Stimulated activated naive B cell treated with anti-CD40 and anti-IgM and Interleukin-4, amounts not matched to agents 10 μg/mL and 1 μg/mL and 100 μg/mL, for 72 hours (primary cell): ENCODE data around the gene ATP10A.
"Not testable (repeated sequence)": the region's sequence is repeated elsewhere in the genome, so short reads cannot be mapped to it uniquely, and the experiment has no call there.

ENCODE experiments used
- ATAC-seq, 2 donors: fragments of 150-1000 bp; cut with Tn5 transposase; replicated peaks; 2 replicates each; pipeline ENCODE4 v1.10.0; 2021; ENCODE audit warnings: moderate library complexity in 1 of 2
- DNase-seq: peaks from one replicate; pipeline ENCODE4 v3.0.0; 2021
- H3K27ac Mint-ChIP-seq: one replicate; pipeline ENCODE4 v1.8.0; 2022; ENCODE audit warnings: mild to moderate bottlenecking, mixed read lengths
- H3K27me3 Mint-ChIP-seq, 2 donors: one replicate each; pipeline ENCODE4 v1.8.0; 2022; ENCODE audit warnings: mixed read lengths in 2 of 2
- H3K36me3 Mint-ChIP-seq, 2 donors: one replicate each; pipeline ENCODE4 v1.8.0; 2022; ENCODE audit warnings: mixed read lengths in 2 of 2, mild to moderate bottlenecking in 1 of 2
- H3K4me1 Mint-ChIP-seq, 2 donors: one replicate each; pipeline ENCODE4 v1.8.0; 2022; ENCODE audit warnings: mixed read lengths in 2 of 2, mild to moderate bottlenecking in 1 of 2
- H3K4me3 Mint-ChIP-seq, 2 donors: one replicate each; pipeline ENCODE4 v1.8.0; 2022; ENCODE audit warnings: mild to moderate bottlenecking in 2 of 2, mixed read lengths in 2 of 2, moderate library complexity in 1 of 2
- H3K9me3 Mint-ChIP-seq, 2 donors: one replicate each; pipeline ENCODE4 v1.8.0; 2022; ENCODE audit warnings: mixed read lengths in 2 of 2, mild to moderate bottlenecking in 1 of 2

Gene ATP10A

DNA sequence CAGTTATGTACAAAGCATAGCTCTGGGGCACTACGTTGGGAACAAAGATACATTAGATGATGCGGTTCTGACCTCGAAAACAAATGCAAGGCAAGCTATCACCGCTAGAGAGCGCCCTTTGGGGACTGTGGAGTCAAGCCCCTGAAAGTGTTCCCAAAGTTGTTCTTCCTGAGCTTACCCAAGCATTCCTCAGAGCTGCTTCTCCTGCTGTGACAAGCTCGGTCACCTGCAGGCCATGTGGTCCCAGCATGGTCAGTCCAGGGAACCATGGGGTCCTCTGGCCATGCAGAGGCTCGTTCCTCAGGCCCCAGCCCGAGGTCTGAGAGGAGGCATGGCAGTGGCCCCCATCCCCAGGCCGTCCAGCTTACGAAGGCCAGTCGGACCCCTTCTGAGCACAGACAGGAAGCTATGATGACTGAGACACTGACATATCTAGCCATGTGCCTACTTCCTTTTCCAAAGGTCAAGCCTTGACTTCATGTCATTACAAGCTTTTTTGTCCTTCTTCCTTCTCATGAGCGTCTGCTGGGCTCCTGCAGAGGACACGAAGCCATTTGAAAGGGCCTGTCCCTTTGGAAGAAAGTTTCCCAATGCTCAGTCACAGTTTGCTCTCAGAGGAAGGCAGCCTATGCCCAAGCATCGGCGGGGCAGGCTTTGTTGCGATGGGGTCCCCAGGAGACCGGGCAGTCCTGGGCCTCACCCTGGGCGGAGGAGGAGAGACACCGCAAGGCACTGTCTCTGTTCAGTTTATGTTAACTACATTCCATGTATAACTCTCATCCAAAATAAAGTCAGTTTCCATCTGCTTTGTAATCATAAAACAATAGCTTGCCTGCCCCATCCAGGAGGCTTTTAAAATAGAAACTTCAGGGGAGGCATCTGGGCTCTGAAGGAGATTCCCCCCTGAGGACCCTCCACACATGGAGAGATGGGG lies 79.3 kb downstream of the ATP10A start:
- ATAC-seq (peak; percentile 82 to 86), DNase-seq (no peak)
- Mint-ChIP-seq H3K27me3 (peaks cover 26 to 45% of the 10 kb centered on the region in 2 donors), H3K27ac (peak overlapping the region; percentile 20), H3K4me3 (no peak overlapping the region), H3K9me3 (no peaks in the 10 kb centered on the region), H3K4me1 (peaks cover 16 to 22% of the 10 kb centered on the region in 2 donors), H3K36me3 (peaks cover 0 to 3% of the 10 kb centered on the region in 2 donors)

DNA sequence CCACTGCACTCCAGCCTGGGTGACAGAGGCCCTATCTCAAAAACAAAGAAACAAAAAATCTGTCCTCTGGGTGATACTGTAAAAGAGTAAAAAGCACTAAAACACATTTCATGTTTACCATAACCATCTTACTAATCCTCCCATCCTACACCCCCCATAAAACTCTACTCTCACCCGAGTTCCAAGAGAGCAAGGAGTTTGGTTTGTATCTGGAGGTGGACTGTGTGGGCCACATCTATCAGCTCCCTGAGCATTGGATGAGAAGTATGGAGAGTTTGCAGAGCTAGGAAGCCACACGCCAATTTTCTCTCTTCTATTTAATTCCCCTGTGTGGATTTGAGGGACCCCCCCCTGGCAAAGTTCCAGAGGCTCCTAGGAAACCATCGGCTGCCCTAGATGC lies 80.0 kb downstream of the ATP10A start:
- Mint-ChIP-seq H3K4me3 (no peak overlapping the region), H3K9me3 (no peaks in the 10 kb centered on the region), H3K27me3 (peaks cover 23 to 42% of the 10 kb centered on the region in 2 donors), H3K36me3 (peaks cover 0 to 7% of the 10 kb centered on the region in 2 donors), H3K4me1 (peaks cover 21 to 30% of the 10 kb centered on the region in 2 donors), H3K27ac (no peak overlapping the region)
- ATAC-seq (no peak), DNase-seq (no peak)

DNA sequence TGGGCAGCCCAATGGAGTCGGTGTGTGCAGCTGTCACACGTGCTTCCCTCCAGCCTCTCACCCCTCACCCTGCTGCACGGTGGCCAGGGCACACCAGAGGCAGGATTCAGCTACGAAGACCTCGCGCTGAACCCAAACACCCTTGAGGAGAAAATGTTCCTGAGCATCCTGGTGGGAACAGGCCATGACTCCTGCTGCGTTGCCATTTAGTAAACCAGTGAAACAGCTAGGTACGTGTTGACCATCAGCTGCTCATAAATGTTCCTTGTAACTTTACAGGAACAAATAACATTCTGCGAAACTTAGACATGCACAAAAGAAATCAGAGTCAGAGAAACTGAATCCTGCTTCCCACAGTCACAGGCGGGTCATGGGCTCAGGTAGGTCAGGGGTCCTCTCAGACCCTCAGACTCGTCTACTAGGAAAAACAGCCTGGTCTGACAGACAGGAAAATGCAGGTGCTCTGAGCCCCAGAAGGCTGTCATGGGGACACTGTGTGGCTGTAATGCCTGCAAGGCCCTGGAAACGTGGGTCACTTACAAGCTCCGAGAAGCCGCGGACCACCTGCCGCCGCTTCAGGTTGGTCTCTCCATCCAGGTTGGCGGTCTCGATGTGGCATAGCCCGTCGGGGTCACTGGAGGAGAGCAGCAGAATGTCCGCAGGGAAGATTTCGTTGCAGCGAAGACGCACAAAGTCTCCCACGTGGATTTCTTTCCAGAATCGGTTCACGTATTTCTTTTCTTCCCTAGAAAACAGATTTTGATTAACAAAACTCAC lies 82.5 kb downstream of the ATP10A start:
- Mint-ChIP-seq H3K36me3 (peaks cover 0 to 7% of the 10 kb centered on the region in 2 donors), H3K27ac (no peak overlapping the region), H3K4me3 (no peak overlapping the region), H3K27me3 (peaks cover 16 to 37% of the 10 kb centered on the region in 2 donors), H3K9me3 (no peaks in the 10 kb centered on the region), H3K4me1 (peaks cover 23 to 43% of the 10 kb centered on the region in 2 donors)
- ATAC-seq (no peak), DNase-seq (no peak)

GRCh38 chr15:25778161-25778560 lies 85.0 kb downstream of the ATP10A start:
- ATAC-seq, result peak in 1 of 2 donors; percentile 26
- DNase-seq, result no peak
- peak overlapping the region in 1 of 2 donors; percentile 27 for H3K4me3 Mint-ChIP-seq
- peaks cover 4 to 32% of the 10 kb centered on the region in 2 donors for H3K27me3 Mint-ChIP-seq
- H3K27ac Mint-ChIP-seq, result no peak overlapping the region
- H3K9me3 Mint-ChIP-seq, result no peaks in the 10 kb centered on the region
- peaks cover 19 to 45% of the 10 kb centered on the region in 2 donors for H3K4me1 Mint-ChIP-seq
- H3K36me3 Mint-ChIP-seq, result peaks cover 0 to 7% of the 10 kb centered on the region in 2 donors

- H3K9me3 Mint-ChIP-seq, result no peaks in the 10 kb centered on the region
- ATAC-seq (no peak), DNase-seq (no peak)
- no peak overlapping the region for H3K27ac Mint-ChIP-seq
- H3K4me1 Mint-ChIP-seq, result peaks cover 19 to 47% of the 10 kb centered on the region in 2 donors
- peaks cover 4 to 31% of the 10 kb centered on the region in 2 donors for H3K27me3 Mint-ChIP-seq
- H3K36me3 Mint-ChIP-seq, result peaks cover 0 to 7% of the 10 kb centered on the region in 2 donors
- H3K4me3 Mint-ChIP-seq, result no peak overlapping the region
Observed at GRCh38 chr15:25777037-25777436, 86.1 kb downstream of the ATP10A start.

DNA sequence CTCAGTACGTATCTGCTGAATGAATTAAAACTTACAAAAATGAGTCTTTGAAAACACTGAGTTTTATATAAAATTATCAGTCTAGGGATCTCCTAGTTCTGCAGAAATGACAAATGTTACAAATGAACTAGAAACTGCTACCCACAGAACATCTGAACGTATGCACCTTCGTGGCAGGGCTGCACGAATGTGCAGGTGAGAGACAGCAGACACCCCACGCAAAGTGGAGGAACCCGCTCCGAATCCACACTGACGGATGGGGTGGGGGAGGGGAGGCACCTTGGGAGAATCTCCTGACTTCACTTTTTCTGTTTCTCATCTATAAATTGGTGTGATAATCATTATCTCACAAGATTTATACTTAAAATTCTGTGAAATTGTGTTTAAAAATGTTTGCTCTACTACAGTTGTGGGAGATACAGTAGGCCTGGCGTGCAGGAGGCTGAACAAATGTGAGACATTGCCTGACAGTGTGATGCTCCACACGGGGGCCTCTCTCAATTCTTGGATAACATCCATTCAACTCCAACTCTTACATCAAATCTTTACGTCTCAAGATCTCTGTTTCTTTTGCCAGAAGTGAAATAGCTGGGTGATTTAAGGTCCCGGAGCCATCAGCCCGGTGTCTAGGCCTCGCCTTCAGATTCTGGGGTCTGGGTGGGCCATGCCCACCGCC lies 86.9 kb downstream of the ATP10A start:
- Mint-ChIP-seq H3K36me3 (peaks cover 0 to 7% of the 10 kb centered on the region in 2 donors), H3K4me1 (peaks cover 19 to 47% of the 10 kb centered on the region in 2 donors), H3K27me3 (peaks cover 4 to 25% of the 10 kb centered on the region in 2 donors), H3K9me3 (no peaks in the 10 kb centered on the region), H3K4me3 (no peak overlapping the region), H3K27ac (no peak overlapping the region)
- DNase-seq (no peak), ATAC-seq (no peak)

GRCh38 chr15:25775317-25775912 lies 87.7 kb downstream of the ATP10A start:
- peak; percentile 74 for DNase-seq
- peak; percentile 92 to 94 for ATAC-seq
- H3K4me3 Mint-ChIP-seq, result no peak overlapping the region

GRCh38 chr15:25774871-25775270 lies 88.3 kb downstream of the ATP10A start:
- peaks cover 4 to 23% of the 10 kb centered on the region in 2 donors for H3K27me3 Mint-ChIP-seq
- H3K4me1 Mint-ChIP-seq, result peaks cover 19 to 47% of the 10 kb centered on the region in 2 donors
- H3K9me3 Mint-ChIP-seq, result no peaks in the 10 kb centered on the region
- ATAC-seq, result no peak
- peaks cover 0 to 7% of the 10 kb centered on the region in 2 donors for H3K36me3 Mint-ChIP-seq
- no peak overlapping the region for H3K4me3 Mint-ChIP-seq
- no peak for DNase-seq
- no peak overlapping the region for H3K27ac Mint-ChIP-seq

More at GRCh38 chr15:25775317-25775912, 87.7 kb downstream of the ATP10A start:
- Mint-ChIP-seq H3K27me3 (peaks cover 4 to 25% of the 10 kb centered on the region in 2 donors), H3K4me1 (peaks cover 19 to 47% of the 10 kb centered on the region in 2 donors), H3K9me3 (no peaks in the 10 kb centered on the region), H3K27ac (no peak overlapping the region), H3K36me3 (peaks cover 0 to 7% of the 10 kb centered on the region in 2 donors)

DNA sequence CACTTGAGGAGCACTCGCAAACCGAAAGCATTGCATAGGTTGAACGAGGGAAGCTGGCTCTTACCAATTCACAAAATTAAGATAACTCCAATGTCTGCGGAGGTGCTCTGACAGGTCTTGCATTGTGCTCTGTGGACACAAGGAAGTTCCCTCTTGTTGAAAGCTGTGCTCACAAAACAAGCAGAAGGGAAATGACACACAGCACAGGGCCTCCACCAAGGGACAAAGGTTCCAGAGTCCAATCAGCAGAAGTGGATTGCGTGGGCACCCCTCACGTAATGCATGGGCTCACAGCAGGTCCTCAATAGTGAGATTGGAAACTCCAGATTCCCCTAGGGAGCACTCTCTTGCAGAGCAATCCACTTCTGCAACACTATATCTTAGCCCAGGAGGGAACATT lies 89.9 kb downstream of the ATP10A start:
- H3K4me3 Mint-ChIP-seq, result no peak overlapping the region
- no peak for DNase-seq

DNA sequence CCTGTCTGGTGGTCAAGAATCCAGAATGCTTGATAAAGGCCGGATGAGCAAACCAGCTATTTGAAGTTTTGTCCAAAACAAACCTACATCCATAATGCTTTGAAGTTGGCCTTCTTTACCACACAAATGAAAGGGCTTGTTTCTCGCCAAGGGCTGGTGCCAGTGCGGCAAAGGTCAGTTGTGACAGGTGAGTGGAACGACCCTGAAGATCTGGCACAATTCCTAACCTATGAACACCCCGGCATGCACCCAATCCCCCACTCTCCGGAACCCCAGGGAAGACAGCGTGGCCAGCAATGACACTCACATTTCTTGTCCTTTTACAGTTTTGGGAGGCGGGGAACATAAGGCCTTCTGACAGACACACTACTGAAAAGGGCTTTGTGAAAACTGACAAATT lies 90.6 kb downstream of the ATP10A start:
- no peak for ATAC-seq
- Mint-ChIP-seq H3K27ac (no peak overlapping the region), H3K4me1 (peaks cover 10 to 31% of the 10 kb centered on the region in 2 donors), H3K36me3 (no peaks in the 10 kb centered on the region), H3K9me3 (no peaks in the 10 kb centered on the region), H3K27me3 (peaks cover 0 to 15% of the 10 kb centered on the region in 2 donors), H3K4me3 (no peak overlapping the region)
- no peak for DNase-seq

More for the DNA sequence above, 89.9 kb downstream of the ATP10A start:
- Mint-ChIP-seq H3K27me3 (peaks cover 0 to 15% of the 10 kb centered on the region in 2 donors), H3K9me3 (no peaks in the 10 kb centered on the region), H3K27ac (no peak overlapping the region), H3K36me3 (no peaks in the 10 kb centered on the region), H3K4me1 (peaks cover 11 to 35% of the 10 kb centered on the region in 2 donors)
- peak; percentile 19 to 29 for ATAC-seq

DNA sequence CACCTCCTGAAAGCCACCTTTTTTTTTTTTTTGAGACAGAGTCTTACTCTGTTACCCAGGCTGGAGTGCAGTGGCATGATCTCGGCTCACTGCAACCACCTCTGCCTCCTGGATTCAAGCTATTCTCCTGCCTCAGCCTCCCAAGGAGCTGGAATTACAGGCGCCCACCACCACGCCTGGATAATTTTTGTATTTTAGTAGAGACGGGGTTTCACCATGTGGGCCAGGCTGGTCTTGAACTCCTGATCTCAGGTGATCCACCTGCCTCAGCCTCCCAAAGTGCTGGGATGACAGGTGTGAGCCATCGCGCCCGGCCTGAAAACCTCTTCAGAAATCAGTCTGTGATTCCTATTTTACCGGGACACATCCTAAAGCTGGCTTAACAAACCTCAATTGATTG lies 91.4 kb downstream of the ATP10A start:
- not testable (repeated sequence) for H3K27me3 Mint-ChIP-seq, H3K36me3 Mint-ChIP-seq, H3K4me3 Mint-ChIP-seq, H3K9me3 Mint-ChIP-seq, ATAC-seq, H3K27ac Mint-ChIP-seq, DNase-seq
- H3K4me1 Mint-ChIP-seq, result peaks cover 10 to 30% of the 10 kb centered on the region in 2 donors

- Mint-ChIP-seq H3K4me1 (peaks cover 10 to 26% of the 10 kb centered on the region in 2 donors), H3K4me3 (no peak overlapping the region), H3K27ac (no peak overlapping the region), H3K9me3 (no peaks in the 10 kb centered on the region), H3K36me3 (peaks cover 3% of the 10 kb centered on the region in 2 donors), H3K27me3 (peaks cover 1 to 10% of the 10 kb centered on the region in 2 donors)
- DNase-seq (no peak), ATAC-seq (no peak)
Observed at GRCh38 chr15:25771338-25771706, 91.8 kb downstream of the ATP10A start.

GRCh38 chr15:25770618-25771337 lies 92.3 kb downstream of the ATP10A start:
- no peak overlapping the region for H3K4me3 Mint-ChIP-seq
- no peak for ATAC-seq
- peaks cover 9 to 21% of the 10 kb centered on the region in 2 donors for H3K4me1 Mint-ChIP-seq
- H3K9me3 Mint-ChIP-seq, result peaks cover 1 to 2% of the 10 kb centered on the region in 2 donors
- H3K27ac Mint-ChIP-seq, result no peak overlapping the region
- H3K27me3 Mint-ChIP-seq, result peaks cover 3 to 15% of the 10 kb centered on the region in 2 donors
- no peak for DNase-seq
- H3K36me3 Mint-ChIP-seq, result peaks cover 5 to 7% of the 10 kb centered on the region in 2 donors
